ENCODE measurements around the gene SPACA7.

DNA sequence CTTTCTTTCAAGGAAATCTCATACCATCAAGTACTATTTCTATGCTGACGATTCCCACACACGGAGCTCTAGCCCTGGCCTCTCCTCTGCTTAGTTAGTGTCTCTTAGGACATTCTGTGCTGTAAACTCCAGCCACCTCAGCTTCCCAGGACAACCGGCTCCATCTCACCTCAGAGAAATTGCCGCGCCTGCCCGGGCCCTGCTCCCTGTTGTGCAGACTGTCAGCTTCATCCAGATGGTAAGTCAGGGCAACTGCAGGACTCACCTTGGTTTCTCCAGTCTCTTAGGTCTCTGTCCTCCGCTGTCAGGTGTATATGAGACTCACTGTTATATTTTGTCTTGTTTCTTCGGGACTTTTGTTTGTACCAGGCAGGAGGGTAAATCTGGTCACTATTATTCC is 98.7 kb downstream of the SPACA7 start:
- TF ChIP-seq TBP (CRISPR knock-in tag; IDR thresholded peaks at IDR 0.05): no peak
- TF ChIP-seq PLRG1 (conservative IDR thresholded peaks at IDR 0.05): no peak

All from HepG2 (cell line).